NCI-H774 (cell line): ENCODE data around the gene TBKBP1.

Source experiments
- DNase-seq: peaks from one replicate; lab custom pipeline; 2025; lab: John Stamatoyannopoulos, UW

Gene TBKBP1

DNA sequence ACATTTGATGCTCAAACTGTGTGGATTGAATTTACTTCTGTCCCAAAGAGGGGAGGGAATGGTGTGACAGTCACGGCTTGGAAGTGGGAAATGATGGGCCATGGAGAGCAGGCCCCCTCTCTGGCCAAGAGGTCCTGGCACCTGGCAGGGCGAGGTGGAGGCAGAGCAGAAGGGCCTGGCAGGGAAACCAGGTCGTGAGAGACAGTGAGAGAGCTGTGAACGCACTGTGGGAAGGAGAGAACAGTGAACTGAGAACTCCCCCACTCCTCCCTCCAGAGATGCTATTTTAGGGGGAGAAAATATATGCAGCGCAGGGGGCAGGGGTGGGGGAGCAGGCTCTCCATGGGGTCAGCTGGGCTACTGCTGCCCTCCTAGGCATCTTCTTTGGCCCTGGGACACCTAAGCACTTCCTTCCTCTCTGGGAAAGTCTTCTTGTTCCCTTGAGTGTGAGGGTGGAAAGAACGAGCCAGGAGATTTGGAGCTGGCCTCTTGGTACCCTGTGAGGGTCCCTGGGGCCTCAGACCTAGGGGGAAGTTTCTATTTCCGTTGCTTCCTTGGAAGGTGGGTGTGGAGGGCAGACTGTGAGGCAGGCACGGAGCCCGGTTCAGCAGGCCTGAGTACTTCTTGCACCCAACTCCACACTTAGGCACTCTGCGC, 21.8 kb downstream of the TBKBP1 start:
- no peak for DNase-seq

DNA sequence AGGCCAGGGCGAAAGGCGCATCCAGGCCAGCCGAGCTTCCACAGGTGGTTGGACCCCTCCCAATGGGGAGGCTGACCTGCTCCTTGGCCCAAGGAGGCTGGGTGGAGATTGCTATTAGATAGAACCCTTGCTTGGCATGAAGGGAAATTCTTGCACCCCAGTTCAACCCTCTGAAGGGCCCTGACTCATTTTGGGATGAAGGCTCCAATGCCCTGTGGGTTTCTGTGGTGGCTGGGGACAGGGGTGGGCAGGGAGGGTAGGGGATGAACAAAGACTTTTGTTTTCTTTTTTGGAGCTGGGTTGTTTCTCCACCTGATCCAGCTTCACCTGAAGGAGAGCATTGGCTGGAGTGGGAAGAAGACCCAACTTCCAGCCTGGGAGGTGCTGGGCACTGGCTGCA, 22.4 kb downstream of the TBKBP1 start:
- DNase-seq: no peak

DNA sequence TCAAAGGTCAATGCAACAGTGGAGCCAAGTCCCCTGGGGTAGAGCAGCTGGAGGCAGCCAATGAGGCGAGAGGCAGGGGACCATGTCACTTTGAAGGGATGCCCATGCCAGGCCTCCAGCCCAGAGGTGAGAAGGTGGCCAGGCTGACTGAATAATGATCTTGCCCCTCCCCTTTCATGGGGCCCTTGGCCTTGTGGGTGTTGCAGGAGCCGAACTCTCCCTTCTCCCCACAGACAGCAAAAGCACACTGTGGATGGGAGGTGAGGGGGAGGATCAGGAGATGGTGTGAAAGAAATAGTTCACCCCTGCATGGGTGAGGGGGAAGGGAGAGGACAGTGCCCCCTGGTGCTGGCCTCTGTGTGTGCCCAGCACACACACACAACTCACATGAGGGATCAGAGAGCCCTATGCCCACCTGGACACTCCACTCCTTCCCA, 23.3 kb downstream of the TBKBP1 start:
- no peak for DNase-seq

DNA sequence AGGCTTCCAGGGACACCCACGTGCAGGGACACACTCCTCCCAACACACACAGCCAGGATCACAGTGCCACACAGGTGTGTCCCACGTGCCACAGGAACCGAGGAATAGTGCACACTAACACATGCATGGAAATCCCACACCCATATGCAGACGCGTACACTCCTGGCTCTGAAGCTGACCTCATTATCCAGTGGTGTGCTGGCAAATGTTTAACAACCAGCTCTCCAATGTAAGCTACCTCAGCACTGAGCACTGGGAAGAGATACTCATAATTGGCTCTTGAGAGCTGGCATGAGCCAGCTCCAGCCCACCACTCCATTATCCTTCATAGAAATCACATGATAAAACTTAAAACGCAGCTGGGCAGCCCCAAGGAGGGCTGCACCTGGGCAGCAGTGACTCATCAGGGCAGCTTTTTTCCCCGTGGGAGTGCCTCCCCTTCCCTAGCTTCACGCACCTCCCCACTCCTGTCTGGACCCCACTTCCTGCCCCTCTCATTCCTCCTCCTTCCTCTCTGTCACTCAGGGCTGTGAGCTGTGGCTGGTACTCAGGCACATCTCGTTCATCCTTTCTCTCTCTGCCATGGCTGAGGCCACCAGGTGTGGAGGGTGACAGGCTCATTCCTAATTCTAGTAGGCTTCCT, 24.1 kb downstream of the TBKBP1 start:
- DNase-seq: no peak

DNA sequence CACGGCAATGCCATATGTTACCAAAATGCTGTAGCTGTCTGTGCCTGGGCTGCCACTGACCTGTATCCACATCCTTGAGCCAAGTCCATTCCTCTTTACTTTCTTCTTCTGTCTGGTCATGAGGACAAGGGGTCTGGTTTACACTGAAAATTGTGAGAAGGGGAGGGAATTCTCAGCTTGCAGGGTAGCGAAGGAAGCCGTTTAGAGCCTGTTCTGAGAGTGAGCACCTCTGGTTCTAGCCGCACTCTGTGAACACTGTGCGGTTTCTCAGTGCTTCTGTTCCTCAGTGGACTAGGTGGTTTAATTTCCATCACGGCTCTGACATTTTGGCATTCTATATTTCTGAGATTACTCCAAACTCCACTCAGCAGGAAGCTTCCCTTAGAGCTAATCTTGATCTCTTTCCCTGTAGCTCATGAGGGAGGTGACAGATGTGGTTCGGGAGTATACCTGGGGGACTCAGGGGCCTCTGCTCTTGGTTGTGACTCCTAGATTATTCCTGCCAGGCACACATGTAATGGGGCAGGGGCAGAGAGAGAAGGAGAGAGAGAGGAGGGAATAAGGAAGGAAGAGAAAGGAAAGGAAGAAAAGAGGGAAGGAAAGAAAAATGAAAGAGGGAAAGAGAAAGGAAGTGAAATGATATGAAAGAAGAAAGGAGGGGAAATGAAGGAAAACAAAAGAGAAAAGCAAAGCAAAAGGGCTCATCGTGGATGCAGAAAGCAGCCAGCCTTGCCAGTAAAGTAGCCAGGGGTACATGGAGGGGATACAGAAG, 24.9 kb downstream of the TBKBP1 start:
- no peak for DNase-seq

DNA sequence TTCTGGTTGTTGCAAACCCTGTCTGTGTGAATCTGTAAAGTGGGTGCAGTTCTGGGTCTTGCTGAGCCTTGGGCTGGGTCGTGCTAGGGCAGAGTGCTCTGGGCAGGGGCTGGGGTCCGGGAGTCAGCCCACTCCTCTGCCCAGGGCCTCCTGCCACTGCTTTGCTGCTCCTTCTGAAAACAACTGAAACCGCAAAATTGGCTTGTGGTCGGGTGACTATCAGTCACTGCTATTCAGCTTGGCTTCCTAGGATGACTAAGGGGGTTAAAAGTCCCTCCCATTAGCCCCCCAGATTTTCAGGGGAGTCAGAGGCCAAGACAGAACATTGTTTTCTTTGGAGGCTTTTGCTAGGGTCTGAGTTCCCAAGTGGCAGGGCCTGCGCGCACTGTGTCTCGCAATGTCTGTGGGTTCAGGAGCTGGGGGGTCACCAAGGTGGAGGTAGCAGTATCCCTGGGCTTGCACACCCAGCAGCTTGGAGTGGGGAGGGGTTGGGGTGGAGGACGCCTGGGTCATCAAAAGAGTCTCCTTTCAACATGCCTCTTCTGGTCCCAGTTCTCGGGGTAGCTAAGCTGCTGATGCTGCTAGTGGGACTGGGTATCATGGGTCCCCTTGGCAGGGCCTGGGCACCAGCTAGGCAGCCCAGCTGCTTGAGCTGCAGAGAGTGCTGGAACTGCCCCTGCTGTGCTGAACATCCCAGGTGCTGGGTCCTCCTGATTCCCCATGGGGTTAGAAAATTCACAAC, 25.6 kb downstream of the TBKBP1 start:
- no peak for DNase-seq

DNA sequence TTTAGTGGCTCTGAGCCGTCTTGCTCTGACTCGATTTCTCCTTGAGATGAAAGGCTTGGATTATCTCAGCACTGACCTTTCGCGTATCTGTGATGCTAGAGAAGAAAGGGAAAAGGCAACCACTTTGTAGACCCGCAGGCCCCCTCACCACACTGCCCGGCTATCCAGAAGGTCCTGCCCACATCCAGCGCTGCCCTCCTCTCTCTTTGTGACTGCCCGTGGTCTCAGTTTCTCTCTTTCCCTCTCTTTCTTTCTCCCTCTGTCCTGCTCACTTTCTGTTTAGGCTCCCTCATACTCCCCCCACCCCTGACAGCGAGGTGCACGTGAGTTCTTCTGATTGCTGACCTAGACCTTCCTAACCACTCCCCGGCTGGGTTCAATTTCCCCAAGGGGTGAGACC, 26.2 kb downstream of the TBKBP1 start:
- DNase-seq: no peak

DNA sequence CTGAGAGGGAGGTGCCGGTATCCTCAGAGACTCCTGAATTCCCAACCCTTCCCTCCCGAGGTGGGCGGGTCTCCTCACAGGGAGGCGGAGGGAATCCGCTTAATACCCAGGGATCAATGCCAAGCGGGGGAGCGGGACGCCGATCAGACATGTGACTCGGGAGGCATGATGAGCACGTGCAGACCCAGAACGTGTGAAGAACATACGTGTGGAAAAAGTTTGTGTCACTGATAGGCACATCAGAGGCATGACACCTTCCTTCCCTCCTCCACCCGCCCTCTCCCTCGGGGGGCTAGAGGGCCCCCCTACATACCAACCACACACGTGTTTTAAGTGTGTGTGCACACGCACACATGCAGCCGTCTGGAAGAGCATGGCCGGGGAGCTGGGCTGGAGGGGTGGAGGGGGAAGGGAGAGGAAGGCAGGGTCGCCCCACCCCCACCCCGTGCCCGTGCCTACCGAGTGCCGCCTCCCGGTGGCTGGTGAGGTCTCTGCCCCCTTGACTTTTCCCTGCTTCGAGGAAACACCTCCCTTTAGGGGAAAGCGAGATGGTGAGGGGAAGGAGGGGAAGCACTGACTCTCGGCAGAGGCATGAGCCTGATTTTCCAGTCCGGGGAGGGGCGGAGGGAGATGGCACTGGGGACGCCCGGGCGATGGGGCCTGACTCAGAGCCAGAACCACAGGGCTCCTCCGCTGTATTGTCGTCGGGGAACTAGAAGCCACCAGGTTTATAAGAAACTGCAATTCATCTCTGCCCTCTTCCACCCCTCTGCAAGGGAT, 27.0 kb downstream of the TBKBP1 start:
- no peak for DNase-seq

DNA sequence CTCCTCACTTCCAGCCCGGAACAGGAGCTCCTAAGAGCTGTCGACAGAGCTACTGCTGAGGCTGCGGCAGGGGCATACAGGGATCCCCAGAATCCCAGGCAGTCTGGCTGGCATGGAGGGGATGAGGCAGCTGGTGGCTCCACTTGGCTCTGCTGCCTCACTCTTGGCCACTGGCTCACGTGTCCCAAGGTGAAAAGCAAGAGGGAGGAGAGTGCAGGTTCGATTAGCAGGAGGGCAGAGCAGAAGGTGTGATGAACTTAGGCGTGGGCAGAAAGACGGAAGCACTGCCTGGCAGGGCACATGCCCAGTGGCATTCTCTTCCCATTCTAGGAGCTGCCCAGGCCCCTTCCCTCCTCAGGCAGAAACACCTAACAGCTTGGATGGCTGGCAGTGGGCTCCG, 27.8 kb downstream of the TBKBP1 start:
- no peak for DNase-seq

DNA sequence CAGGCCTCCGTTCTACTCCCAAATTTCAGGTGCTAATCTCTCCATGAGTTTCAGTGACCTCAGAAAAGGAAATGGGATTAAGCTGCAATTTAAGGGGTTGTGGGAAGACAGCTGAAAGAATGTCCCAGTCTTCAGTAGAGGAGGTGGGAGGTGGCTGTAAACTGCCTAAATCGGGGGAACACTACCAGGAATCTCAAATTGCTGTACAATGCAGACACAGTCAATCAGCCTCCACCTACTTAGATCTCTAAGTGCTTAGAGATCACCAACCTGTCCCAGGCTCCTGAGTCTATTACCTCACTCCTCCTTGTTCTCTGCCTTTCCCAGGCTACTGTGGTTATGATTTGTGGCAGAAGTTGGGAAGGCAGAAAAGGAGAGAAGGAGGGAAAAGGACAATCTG, 30.7 kb downstream of the TBKBP1 start:
- DNase-seq: no peak

DNA sequence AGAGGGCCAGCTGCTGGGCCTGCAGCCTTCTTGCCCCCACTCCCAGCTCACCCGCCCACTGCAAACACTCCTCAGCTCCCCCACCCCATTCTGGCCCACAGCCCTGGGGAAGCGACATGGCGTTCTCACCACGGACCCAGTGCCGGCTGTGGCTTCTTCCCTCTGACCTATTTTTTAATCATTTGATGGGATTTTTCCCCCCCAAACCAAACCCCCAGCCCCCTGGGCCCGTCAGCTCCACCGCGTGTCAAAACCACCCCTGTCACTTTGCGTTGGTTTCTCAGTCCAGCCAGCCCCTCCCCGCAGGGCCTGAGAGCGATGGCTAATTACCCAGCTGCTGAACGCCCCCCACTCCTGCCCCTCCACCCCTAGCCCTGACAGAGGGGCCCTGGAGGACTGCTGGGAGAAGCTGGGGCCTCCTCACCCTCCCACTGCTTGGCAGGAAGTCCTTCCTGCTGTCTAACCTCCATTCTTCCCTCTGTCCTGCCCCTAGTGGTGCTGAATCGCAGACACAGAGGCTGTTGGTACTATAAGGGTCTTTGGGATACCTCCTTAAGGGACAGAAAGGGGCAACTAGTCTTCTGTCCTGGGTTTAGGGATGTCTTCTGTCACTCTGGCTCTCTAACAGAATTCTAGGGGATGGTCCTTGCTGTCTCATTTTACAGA, 31.6 kb downstream of the TBKBP1 start:
- DNase-seq: no peak

DNA sequence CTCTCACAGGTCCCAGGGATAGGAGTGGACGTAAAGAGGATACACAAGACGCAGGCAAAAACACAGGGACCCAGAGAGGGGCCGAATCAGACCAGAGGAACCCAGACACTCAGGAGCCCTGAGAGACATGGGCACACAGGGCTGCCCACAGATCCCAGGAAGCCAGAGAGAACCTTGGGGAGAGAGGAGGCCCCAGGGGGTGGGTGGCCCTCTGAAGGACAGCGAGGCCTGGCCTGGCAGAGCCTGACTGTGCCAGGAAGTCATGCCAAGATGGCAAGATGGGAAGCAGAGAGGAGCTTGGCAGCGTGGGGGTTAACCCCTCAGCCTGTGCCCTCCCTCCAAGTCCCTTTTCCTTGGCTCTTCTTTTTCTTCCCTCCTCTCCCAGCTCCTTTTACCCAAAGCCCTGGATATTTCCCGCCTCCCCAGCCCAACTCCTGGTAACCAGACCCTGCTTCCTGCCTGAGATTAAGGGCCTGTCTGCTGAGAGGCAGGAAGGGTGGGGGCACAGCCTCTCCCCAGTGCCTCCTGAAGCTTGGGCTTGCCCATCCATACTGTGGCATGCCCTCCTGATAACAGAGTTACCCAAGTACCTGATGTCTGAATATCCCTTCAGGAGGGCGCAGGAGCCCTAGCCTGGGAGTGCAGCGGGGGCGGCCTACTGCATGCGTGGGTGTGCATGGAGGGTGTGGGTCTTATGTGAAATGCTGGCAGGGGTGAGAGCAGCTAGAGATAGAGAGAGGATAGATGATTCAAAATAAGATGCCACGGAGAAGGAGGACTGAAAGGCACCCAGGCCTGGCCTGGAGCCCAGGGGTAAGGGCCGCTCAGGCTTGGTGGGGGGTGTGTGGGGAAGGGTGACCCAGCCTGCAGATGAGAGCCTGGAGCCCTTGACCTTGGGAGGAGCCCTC, 33.1 kb downstream of the TBKBP1 start:
- DNase-seq: no peak

DNA sequence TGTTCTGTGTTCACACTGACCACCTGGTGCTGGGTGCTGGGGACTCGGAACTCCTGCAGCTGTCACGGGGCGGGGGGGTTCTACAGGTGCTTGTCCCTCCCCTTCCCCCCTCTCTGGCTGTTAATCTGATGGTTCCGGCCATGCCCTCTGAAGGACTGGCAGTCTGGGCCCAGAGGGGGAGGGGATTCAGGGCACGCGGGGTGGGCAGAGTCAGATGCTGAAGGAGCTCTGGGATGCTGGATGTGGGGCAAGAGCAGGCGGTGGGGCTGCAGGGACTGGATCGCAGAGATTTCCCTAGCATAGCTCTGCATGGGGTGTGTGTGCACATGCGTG, 33.7 kb downstream of the TBKBP1 start:
- no peak for DNase-seq

DNA sequence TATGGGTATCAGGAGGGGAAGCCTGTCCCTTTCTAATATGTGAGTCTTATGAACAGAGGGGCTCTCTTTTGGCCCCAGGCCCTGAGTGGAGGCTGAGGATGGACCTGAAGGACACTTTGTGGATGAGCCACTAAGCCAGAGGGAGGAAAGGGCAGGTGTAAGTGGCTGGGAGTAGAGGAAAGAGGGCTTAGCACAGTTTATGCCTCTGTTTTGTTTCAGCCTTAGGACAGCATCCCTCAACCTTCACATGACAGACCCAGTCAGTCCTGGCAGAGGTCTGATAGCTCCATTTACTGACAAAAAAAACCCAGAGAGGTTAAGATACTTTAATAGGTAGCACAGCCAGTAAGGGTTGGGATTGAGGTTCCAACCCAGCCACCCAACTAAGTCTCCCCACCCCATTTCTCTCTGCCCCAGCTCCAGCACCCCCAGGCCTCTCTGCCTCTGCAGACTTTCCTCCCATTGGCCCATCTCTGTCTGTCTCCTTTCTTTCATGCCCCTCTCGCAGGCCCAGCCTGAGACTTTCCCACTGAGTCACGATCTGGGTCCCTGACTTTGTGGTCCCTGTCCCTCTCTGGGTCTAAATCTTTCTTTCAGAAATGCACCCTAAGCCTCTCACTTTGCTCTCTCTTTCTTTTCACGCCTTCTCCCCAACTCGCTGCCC, 34.4 kb downstream of the TBKBP1 start:
- DNase-seq: no peak

DNA sequence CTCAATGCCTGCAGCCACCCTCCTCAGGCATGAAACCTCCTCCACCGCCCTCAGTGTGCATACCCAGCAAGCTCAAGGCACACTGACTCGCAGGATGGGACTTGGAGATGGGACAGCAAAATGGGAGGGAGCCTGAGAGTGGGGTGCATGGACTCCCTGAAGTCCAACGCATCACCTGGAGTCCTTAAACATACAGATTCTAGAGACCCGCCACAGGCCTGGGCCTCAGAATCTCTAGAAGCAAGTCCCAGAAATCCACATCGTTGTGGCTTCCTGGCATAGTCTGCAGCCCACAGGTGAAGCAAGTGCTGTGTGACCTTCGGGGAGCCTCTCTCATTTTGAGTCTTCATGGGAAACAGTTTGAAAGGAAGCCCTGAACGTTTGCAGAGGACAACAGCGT, 35.5 kb downstream of the TBKBP1 start:
- DNase-seq: no peak

DNA sequence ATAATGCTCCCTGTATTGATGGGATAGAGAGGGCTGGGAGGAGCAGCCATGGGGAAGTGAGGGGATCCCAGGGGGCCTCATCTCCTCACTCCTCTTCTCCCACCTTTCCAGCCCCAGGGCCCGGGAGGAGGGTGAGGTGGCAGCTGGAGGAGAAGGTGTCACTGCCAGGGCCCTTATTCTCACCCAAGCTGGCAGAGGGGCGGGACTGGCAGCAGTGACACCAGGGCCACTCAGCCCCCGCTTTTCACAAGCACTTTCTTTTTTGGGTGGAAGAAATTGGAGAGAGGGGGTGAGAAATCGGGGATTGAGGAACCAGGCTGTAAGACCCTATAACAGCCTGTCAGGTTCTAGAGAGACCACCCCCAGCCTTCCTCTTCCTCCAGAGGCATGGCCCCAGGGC, 36.7 kb downstream of the TBKBP1 start:
- DNase-seq: no peak

DNA sequence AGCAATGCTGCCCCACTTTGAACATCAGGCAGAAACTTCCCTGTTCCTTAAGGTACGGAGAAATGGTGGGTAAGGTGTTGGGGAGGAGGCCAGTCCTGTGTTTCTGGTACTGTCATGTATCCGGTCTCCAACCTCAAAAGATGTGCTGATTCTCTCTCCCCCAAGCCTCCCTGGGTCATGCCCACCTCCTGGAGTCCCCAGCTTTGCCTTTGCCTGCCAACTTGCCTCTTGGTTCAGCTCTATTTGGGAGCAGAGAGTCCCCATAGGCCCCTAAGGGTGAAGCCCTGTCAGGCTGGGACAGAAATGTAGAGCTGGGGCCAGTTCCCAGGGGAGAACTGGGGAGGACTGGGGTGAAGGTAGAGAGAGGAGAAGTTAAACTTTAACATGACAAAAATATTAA, 37.4 kb downstream of the TBKBP1 start:
- DNase-seq: no peak

DNA sequence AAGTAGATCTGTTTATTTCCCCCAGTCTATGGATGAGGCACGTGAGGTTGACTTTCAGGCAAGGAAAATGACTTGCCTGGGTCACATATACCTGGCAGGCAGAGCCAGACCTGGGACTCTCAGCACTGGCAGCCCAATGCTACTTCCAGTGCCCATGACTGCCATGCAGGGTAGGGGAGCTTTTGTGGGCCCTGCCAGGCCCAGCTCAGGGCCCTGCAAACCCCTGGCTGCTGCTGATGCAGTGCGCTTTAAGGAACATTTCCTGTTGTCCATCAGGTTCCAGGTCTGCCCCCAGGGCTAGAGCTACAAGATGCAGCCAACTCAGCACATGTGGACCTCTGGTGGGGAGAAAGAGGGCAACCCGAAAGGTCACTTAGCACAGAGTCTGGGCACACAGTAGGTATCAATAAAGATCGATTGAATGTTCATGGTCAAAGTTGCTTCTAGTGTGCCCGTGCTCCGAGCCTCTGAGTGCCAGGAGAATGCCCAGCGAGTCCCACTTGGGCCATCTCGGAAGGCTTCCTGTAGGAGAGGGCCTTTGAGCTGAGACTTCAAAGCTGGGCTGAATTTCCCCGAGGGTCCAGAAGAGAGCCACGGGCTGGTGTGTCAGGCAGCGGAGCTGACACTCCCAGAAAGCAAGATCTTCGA, 38.6 kb downstream of the TBKBP1 start:
- no peak for DNase-seq

DNA sequence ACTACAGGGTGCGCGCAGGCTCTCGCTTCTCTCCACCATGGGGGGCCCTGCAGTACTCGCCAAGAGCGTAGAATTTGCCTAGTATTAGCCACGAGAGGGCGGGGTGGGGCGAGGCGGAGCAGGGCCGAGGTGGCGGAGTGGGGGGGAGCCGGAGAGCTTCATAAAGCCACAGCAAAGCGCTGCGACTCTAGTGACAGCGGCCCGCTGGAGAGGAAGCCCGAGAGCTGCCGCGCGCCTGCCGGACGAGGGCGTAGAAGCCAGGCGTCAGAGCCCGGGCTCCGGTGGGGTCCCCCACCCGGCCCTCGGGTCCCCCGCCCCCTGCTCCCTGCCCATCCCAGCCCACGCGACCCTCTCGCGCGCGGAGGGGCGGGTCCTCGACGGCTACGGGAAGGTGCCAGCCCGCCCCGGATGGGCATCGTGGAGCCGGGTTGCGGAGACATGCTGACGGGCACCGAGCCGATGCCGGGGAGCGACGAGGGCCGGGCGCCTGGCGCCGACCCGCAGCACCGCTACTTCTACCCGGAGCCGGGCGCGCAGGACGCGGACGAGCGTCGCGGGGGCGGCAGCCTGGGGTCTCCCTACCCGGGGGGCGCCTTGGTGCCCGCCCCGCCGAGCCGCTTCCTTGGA, 39.2 kb downstream of the TBKBP1 start, which contains the start of gene TBX21:
Gene TBX21, plus strand, starts transcription at position 190 of the 627 bp plus-strand sequence. Its CDS starts 219 bp downstream, at position 409.
- no peak for DNase-seq
